GM18505 (cell line): ENCODE measurements around the gene EDDM3A.
"Not testable (repeated sequence)": the region's sequence is repeated elsewhere in the genome, so short reads cannot be mapped to it uniquely, and the experiment has no call there.

Source experiments
- ATAC-seq: cut with Tn5 transposase; IDR thresholded peaks from one replicate; pipeline ENCODE4 v1.9.1; 2021; ENCODE audit not compliant: unreplicated experiment
- POLR2A ChIP-seq: IDR thresholded peaks from 4 replicates; pipeline ENCODE4 v1.6.1; 2011; ENCODE audit warnings: borderline replicate concordance; ENCODE audit not compliant: insufficient read depth, insufficient read length; ENCODE audit errors: extremely low read depth

EDDM3A gene

GRCh38 chr14:20722016-20722415 lies 23.7 kb upstream of the EDDM3A start:
- TF ChIP-seq POLR2A = no peak
- no peak for ATAC-seq

- ATAC-seq = no peak
- TF ChIP-seq POLR2A = no peak
Measured at GRCh38 chr14:20723488-20723887, 22.2 kb upstream of the EDDM3A start.

- not testable (repeated sequence) for ATAC-seq
Measured at GRCh38 chr14:20726121-20726520, 19.6 kb upstream of the EDDM3A start.

- no peak for ATAC-seq
- no peak for TF ChIP-seq POLR2A
Measured at GRCh38 chr14:20726531-20726930, 19.2 kb upstream of the EDDM3A start.

- ATAC-seq = no peak
- no peak for TF ChIP-seq POLR2A
Measured at GRCh38 chr14:20730891-20731290, 14.8 kb upstream of the EDDM3A start.

GRCh38 chr14:20732477-20732876 lies 13.2 kb upstream of the EDDM3A start:
- ATAC-seq = no peak
- TF ChIP-seq POLR2A = no peak

GRCh38 chr14:20732979-20733635 lies 12.6 kb upstream of the EDDM3A start:
- no peak for ATAC-seq
- TF ChIP-seq POLR2A = no peak

GRCh38 chr14:20733684-20734429 lies 11.8 kb upstream of the EDDM3A start:
- no peak for ATAC-seq
- no peak for TF ChIP-seq POLR2A

- TF ChIP-seq POLR2A = no peak
- ATAC-seq = no peak
Measured at GRCh38 chr14:20734430-20734806, 11.3 kb upstream of the EDDM3A start.

- ATAC-seq = not testable (repeated sequence)
Measured at GRCh38 chr14:20738292-20738691, 7.4 kb upstream of the EDDM3A start.

- ATAC-seq = no peak
Measured at GRCh38 chr14:20742132-20742531, 3.6 kb upstream of the EDDM3A start.

GRCh38 chr14:20743556-20743955 lies 2.1 kb upstream of the EDDM3A start:
- ATAC-seq = no peak
- TF ChIP-seq POLR2A = no peak

More at GRCh38 chr14:20742132-20742531, 3.6 kb upstream of the EDDM3A start:
- TF ChIP-seq POLR2A = no peak

GRCh38 chr14:20746566-20746965 lies 879 bp downstream of the EDDM3A start:
- TF ChIP-seq POLR2A = no peak
- no peak for ATAC-seq

- no peak for ATAC-seq
- no peak for TF ChIP-seq POLR2A
Measured at GRCh38 chr14:20748439-20748838, 2.8 kb downstream of the EDDM3A start.
